ENCODE measurements around the gene STARD10. TPM values are rescaled to one million over a fixed set of nuclear protein-coding genes. Genes with fewer than 3 reads are reported as not detected.

STARD10 gene
- total RNA-seq, 6 experiments from 2014 or later: 282 to 525 (median 330) TPM

DNA sequence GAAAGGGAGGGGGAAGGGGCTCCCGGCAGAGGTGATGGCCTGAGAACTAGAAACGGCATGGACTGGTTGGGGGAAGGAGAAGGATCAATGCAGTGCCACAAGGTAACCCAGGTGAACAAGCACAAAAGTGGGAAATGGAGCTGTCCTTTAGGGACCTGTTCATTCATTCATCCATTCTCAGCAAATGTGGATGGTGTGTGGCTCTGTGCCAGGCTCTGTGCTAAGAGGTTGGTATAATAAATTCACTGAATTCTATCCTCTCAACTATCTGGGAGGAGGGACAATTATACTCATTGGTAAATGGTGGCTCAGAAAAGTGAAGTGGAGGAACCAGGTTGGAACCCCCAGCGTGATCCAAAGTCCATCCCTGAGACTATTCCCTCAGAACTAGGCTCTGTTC, 23.0 kb downstream of the STARD10 start:
- Histone ChIP-seq H3K27me3 (no peaks in the 10 kb centered on the region), H3K36me3 (peaks cover 0 to 10% (median 2%) of the 10 kb centered on the region in 4 donors), H3K27ac (no peak overlapping the region), H3K4me1 (peaks cover 0 to 81% (median 34%) of the 10 kb centered on the region in 4 donors), H3K9me3 (no peaks in the 10 kb centered on the region), H3K4me3 (no peak overlapping the region)
- no peak for TF ChIP-seq POLR2A (IDR thresholded peaks at IDR 0.05)
- TF ChIP-seq, protein P1, sequence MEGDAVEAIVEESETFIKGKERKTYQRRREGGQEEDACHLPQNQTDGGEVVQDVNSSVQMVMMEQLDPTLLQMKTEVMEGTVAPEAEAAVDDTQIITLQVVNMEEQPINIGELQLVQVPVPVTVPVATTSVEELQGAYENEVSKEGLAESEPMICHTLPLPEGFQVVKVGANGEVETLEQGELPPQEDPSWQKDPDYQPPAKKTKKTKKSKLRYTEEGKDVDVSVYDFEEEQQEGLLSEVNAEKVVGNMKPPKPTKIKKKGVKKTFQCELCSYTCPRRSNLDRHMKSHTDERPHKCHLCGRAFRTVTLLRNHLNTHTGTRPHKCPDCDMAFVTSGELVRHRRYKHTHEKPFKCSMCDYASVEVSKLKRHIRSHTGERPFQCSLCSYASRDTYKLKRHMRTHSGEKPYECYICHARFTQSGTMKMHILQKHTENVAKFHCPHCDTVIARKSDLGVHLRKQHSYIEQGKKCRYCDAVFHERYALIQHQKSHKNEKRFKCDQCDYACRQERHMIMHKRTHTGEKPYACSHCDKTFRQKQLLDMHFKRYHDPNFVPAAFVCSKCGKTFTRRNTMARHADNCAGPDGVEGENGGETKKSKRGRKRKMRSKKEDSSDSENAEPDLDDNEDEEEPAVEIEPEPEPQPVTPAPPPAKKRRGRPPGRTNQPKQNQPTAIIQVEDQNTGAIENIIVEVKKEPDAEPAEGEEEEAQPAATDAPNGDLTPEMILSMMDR (IDR thresholded peaks at IDR 0.05): no peak
- 73% methylated on average over 3 of the region's 3 CpGs for WGBS (ENCODE audit: insufficient coverage, low coverage, low lambda C conversion rate, missing lambda C conversion rate)
- intact Hi-C loops (cut with DNase I): loop anchor here in 1 of 2 donors (10.0 kb wide), 1 partner anchor 46 kb away; no protein-coding TSS in a partner anchor
- ATAC-seq (no peak), DNase-seq (no peak)

DNA sequence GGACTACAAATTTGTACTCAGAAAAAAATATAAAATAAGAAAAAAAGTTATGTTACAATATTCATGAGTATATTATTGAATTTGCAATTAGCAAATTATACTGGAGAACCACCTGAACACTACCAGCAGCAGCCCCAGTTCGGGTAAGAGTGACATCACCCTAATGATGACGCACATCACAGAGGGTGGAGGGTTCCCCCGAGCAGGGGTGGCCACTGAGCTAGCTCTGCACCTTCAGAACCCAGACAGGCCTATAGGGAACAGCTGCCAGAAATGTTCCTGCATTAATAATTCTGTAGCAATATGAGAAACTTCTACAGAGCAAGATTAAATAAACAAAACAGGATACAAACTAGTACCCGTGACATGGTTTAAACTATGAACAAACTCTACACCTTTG, 24.2 kb downstream of the STARD10 start:
- Histone ChIP-seq H3K4me1 (peaks cover 0 to 79% (median 31%) of the 10 kb centered on the region in 4 donors), H3K4me3 (no peak overlapping the region)
- WGBS (ENCODE audit: insufficient coverage, low coverage, low lambda C conversion rate, missing lambda C conversion rate): 47% methylated on average over 4 of the region's 4 CpGs

GRCh38 chr11:72768581-72768980, 25.3 kb downstream of the STARD10 start:
- TF ChIP-seq, protein P1 (IDR thresholded peaks at IDR 0.05): no peak
- TF ChIP-seq POLR2A (IDR thresholded peaks at IDR 0.05): no peak
- intact Hi-C loops (cut with DNase I): no loop called here
- H3K9me3 ChIP-seq: no peaks in the 10 kb centered on the region
- H3K4me1 ChIP-seq: peaks cover 0 to 79% (median 26%) of the 10 kb centered on the region in 4 donors
- H3K4me3 ChIP-seq: no peak overlapping the region
- WGBS (ENCODE audit: insufficient coverage, low coverage, low lambda C conversion rate, missing lambda C conversion rate): 77% methylated on average over 3 of the region's 3 CpGs
- peaks cover 0 to 20% (median 2%) of the 10 kb centered on the region in 4 donors for H3K36me3 ChIP-seq
- H3K27ac ChIP-seq: no peak overlapping the region
- DNase-seq (no peak), ATAC-seq (no peak)
- no peaks in the 10 kb centered on the region for H3K27me3 ChIP-seq

More for the DNA sequence above, 24.2 kb downstream of the STARD10 start:
- intact Hi-C loops (cut with DNase I): loop anchor here in 1 of 2 donors (10.0 kb wide), 1 partner anchor 45 kb away; no protein-coding TSS in a partner anchor
- Histone ChIP-seq H3K27me3 (no peaks in the 10 kb centered on the region), H3K36me3 (peaks cover 0 to 12% (median 2%) of the 10 kb centered on the region in 4 donors), H3K27ac (no peak overlapping the region), H3K9me3 (no peaks in the 10 kb centered on the region)
- DNase-seq: no peak
- ATAC-seq: peak in 1 of 4 donors; percentile 16
- TF ChIP-seq, protein P1 (IDR thresholded peaks at IDR 0.05): no peak

GRCh38 chr11:72767203-72768062, 26.4 kb downstream of the STARD10 start:
- H3K4me1 ChIP-seq: peaks cover 0 to 74% (median 25%) of the 10 kb centered on the region in 4 donors
- intact Hi-C loops (cut with DNase I): no loop called here
- H3K4me3 ChIP-seq: no peak overlapping the region
- TF ChIP-seq, protein P1 (IDR thresholded peaks at IDR 0.05): no peak
- no peak for TF ChIP-seq POLR2A (IDR thresholded peaks at IDR 0.05)
- peak overlapping the region in 1 of 3 donors; percentile 49 for H3K27ac ChIP-seq
- no peaks in the 10 kb centered on the region for H3K27me3 ChIP-seq
- peaks cover 0 to 15% (median 2%) of the 10 kb centered on the region in 4 donors for H3K36me3 ChIP-seq
- ATAC-seq: peak; percentile 25 to 43 (median 34)
- DNase-seq: no peak
- 80% methylated on average over 1 of the region's 4 CpGs for WGBS (ENCODE audit: insufficient coverage, low coverage, low lambda C conversion rate, missing lambda C conversion rate)
- H3K9me3 ChIP-seq: no peaks in the 10 kb centered on the region
